IMR-90 (cell line): ENCODE results near the gene FGD3. TPM values are rescaled to one million over a fixed set of nuclear protein-coding genes. Genes with fewer than 3 reads are reported as not detected.

Source experiments
- ATAC-seq: fragments of 200-7000 bp; cut with Tn5 transposase; 2 replicates; pipeline ENCODE4 v1.9.1; 2020; ENCODE audit warnings: low read depth, mild to moderate bottlenecking, moderate library complexity
- BruUV-seq: library from RNA; stranded (reverse); fragments of 400-500 nt; replicated peaks from 2 replicates; lab custom pipeline; 2021; lab: Mats Ljungman, UMichigan
- CTCF ChIA-PET: fragments of 300-600 bp; formaldehyde crosslinking; extraction: SDS; loops from one replicate; lab custom pipeline; 2021; ENCODE audit warnings: antibody characterized with exemption; lab: Yijun Ruan, JAX
- POLR2A ChIA-PET: fragments of 300-600 bp; sonication (Branson Sonifier 250); formaldehyde crosslinking; loops from one replicate; lab custom pipeline; 2022; ENCODE audit warnings: antibody characterized with exemption; ENCODE audit not compliant: unreplicated experiment; lab: Charles Lee
- DNase-seq: peaks from one replicate; pipeline ENCODE4 v3.0.0; 2013
- H2AFZ ChIP-seq: replicated peaks from 2 replicates; pipeline ENCODE3; 2013; ENCODE audit warnings: low read length, mild to moderate bottlenecking; ENCODE audit not compliant: poor library complexity
- H2AK5ac ChIP-seq: 2 replicates; pipeline ENCODE4 v1.6.1; 2013; ENCODE audit warnings: low read depth, low read length, inconsistent platforms
- H2AK9ac ChIP-seq: replicated peaks from 2 replicates; pipeline ENCODE3; 2013; ENCODE audit warnings: mild to moderate bottlenecking, low read depth, low read length, moderate library complexity; ENCODE audit not compliant: poor library complexity
- H2BK120ac ChIP-seq: 2 replicates; pipeline ENCODE4 v1.6.1; 2013; ENCODE audit warnings: low read depth, low read length, inconsistent platforms
- H2BK15ac ChIP-seq: 3 replicates; pipeline ENCODE4 v1.6.1; 2013; ENCODE audit warnings: low read depth, low read length, inconsistent platforms
- H2BK20ac ChIP-seq: 2 replicates; pipeline ENCODE4 v1.6.1; 2013; ENCODE audit warnings: low read depth, mild to moderate bottlenecking, inconsistent platforms, low read length, moderate library complexity
- H2BK5ac ChIP-seq: 2 replicates; pipeline ENCODE4 v1.6.1; 2013; ENCODE audit warnings: mild to moderate bottlenecking, low read depth, low read length, inconsistent platforms; ENCODE audit not compliant: poor library complexity, severe bottlenecking
- H3K14ac ChIP-seq: replicated peaks from 2 replicates; pipeline ENCODE4 v1.6.1; 2013; ENCODE audit warnings: low read depth, low read length, inconsistent platforms
- H3K18ac ChIP-seq: 2 replicates; pipeline ENCODE4 v1.6.1; 2013; ENCODE audit warnings: low read depth, low read length, control low read depth
- H3K23ac ChIP-seq: 2 replicates; pipeline ENCODE4 v1.6.1; 2013; ENCODE audit warnings: low read depth, low read length, inconsistent platforms
- H3K27ac ChIP-seq: 2 replicates; pipeline ENCODE4 v1.5.1; 2013; ENCODE audit warnings: mild to moderate bottlenecking, control low read depth, low read length; ENCODE audit not compliant: insufficient read depth
- H3K27me3 ChIP-seq: 2 replicates; pipeline ENCODE4 v1.6.1; 2013; ENCODE audit warnings: low read length; ENCODE audit not compliant: control insufficient read depth, insufficient read depth
- H3K36me3 ChIP-seq: 2 replicates; pipeline ENCODE4 v1.6.1; 2013; ENCODE audit warnings: low read length, mixed read lengths; ENCODE audit not compliant: control insufficient read depth, insufficient read depth
- H3K4ac ChIP-seq: 2 replicates; pipeline ENCODE4 v1.6.1; 2013; ENCODE audit warnings: low read depth, low read length, inconsistent platforms
- H3K4me1 ChIP-seq: 2 replicates; pipeline ENCODE4 v1.6.1; 2013; ENCODE audit warnings: low read length, mixed read lengths; ENCODE audit not compliant: control insufficient read depth, insufficient read depth
- H3K4me2 ChIP-seq: 2 replicates; pipeline ENCODE4 v1.6.1; 2013; ENCODE audit warnings: low read depth, mild to moderate bottlenecking, control low read depth, low read length, moderate library complexity
- H3K4me3 ChIP-seq: 2 replicates; pipeline ENCODE4 v1.5.1; 2013; ENCODE audit warnings: low read depth, mild to moderate bottlenecking, control low read depth, low read length, moderate library complexity; ENCODE audit not compliant: insufficient read depth
- H3K56ac ChIP-seq: 2 replicates; pipeline ENCODE4 v1.6.1; 2013; ENCODE audit warnings: low read length, inconsistent platforms; ENCODE audit not compliant: insufficient read depth; ENCODE audit errors: extremely low read depth
- H3K79me1 ChIP-seq, 2 experiments: 2 replicates each; pipeline ENCODE4 v1.6.1; 2013; ENCODE audit warnings: low read length in 2 of 2, inconsistent platforms in 1 of 2, low read depth in 1 of 2
- H3K9ac ChIP-seq: 2 replicates; pipeline ENCODE4 v1.6.1; 2013; ENCODE audit warnings: low read depth, low read length, control low read depth
- H3K9me1 ChIP-seq: 2 replicates; pipeline ENCODE4 v1.6.1; 2013; ENCODE audit warnings: low read length, inconsistent platforms; ENCODE audit not compliant: insufficient read depth
- H3K9me3 ChIP-seq: 2 replicates; pipeline ENCODE4 v1.6.1; 2013; ENCODE audit warnings: low read length; ENCODE audit not compliant: control insufficient read depth, insufficient read depth
- H4K20me1 ChIP-seq: 2 replicates; pipeline ENCODE4 v1.6.1; 2013; ENCODE audit warnings: low read length, inconsistent platforms; ENCODE audit not compliant: insufficient read depth
- H4K5ac ChIP-seq: 2 replicates; pipeline ENCODE4 v1.6.1; 2013; ENCODE audit warnings: mild to moderate bottlenecking, low read depth, low read length, control low read depth
- H4K8ac ChIP-seq, 2 experiments: 2 replicates each; pipeline ENCODE4 v1.6.1; 2013; ENCODE audit warnings: low read depth in 2 of 2, low read length in 2 of 2, control low read depth in 1 of 2, inconsistent platforms in 1 of 2
- H4K91ac ChIP-seq: 2 replicates; pipeline ENCODE4 v1.6.1; 2013; ENCODE audit warnings: low read depth, low read length, inconsistent platforms; ENCODE audit not compliant: insufficient read depth
- BHLHE40 ChIP-seq: fragments of 150-350 bp; IDR thresholded peaks from 2 replicates; pipeline ENCODE4 v1.6.1; 2016; ENCODE audit warnings: mild to moderate bottlenecking, low read depth, low read length
- CEBPB ChIP-seq: IDR thresholded peaks from 2 replicates; pipeline ENCODE4 v1.6.1; 2012; ENCODE audit warnings: low read depth, low read length, improper control_type of control experiment
- MAFK ChIP-seq: IDR thresholded peaks from 2 replicates; pipeline ENCODE4 v1.6.1; 2012; ENCODE audit warnings: low read depth, low read length, improper control_type of control experiment
- NFE2L2 ChIP-seq: fragments of 150-350 bp; IDR thresholded peaks from 2 replicates; pipeline ENCODE4 v1.6.1; 2016; ENCODE audit warnings: low read depth, mild to moderate bottlenecking, low read length
- RAD21 ChIP-seq: IDR thresholded peaks from 2 replicates; pipeline ENCODE4 v1.6.1; 2012; ENCODE audit warnings: low read length, improper control_type of control experiment
- WGBS, 2 experiments: methylation state at CpG; one replicate each; pipeline versions ENCODE4 v1.1.5 to v1.1.7; 2013; ENCODE audit warnings: missing lambda C conversion rate in 2 of 2; ENCODE audit not compliant: insufficient read length in 1 of 2; ENCODE audit errors: extremely low coverage in 2 of 2; 5-methylcytosine and 5-hydroxymethylcytosine counted together
- dilution Hi-C: fragments of 300-500 bp; cut with HindIII; formaldehyde crosslinking; loops from one replicate; pipeline ENCODE4 v1.14.3; 2018; ENCODE audit warnings: low sequenced_read_pairs; ENCODE audit not compliant: unreplicated experiment
- in situ Hi-C: fragments of 300-500 bp; cut with MboI; formaldehyde crosslinking; loops from 3 replicates; pipeline ENCODE4 v1.14.3; 2019; ENCODE audit warnings: low sequenced_read_pairs, inconsistent platforms, mixed read lengths
- intact Hi-C: fragments of 100-400 bp; cut with micrococcal nuclease; formaldehyde crosslinking; loops from 2 replicates; pipeline ENCODE4 v1.10.0; 2022
- polyA plus RNA-seq, 3 experiments: library from polyadenylated mRNA; depleted of rRNA; stranded (reverse); fragments of >200 nt; gene quantifications; 2 replicates each; pipeline ENCODE4 v1.2.3, GENCODE V29; 2012; ENCODE audit warnings: low replicate concordance in 1 of 3
- total RNA-seq: library from RNA; depleted of rRNA; stranded (reverse); fragments of >200 nt; gene quantifications from 2 replicates; pipeline ENCODE4 v1.2.3, GENCODE V29; 2012
- TF ChIP-seq, protein P1 (sequence below): conservative IDR thresholded peaks from 2 replicates; pipeline ENCODE4 v1.5.1; 2012; ENCODE audit warnings: mild to moderate bottlenecking, low read depth, low read length, improper control_type of control experiment
- TF ChIP-seq, protein P2 (sequence below): fragments of 150-350 bp; IDR thresholded peaks from 2 replicates; pipeline ENCODE4 v1.6.1; 2016; ENCODE audit warnings: low read depth, mild to moderate bottlenecking, low read length, moderate library complexity, borderline replicate concordance

Gene FGD3
- total and polyA plus RNA-seq, 2 of the 4 experiments (the other 2 are of a cell fraction): not detected

DNA sequence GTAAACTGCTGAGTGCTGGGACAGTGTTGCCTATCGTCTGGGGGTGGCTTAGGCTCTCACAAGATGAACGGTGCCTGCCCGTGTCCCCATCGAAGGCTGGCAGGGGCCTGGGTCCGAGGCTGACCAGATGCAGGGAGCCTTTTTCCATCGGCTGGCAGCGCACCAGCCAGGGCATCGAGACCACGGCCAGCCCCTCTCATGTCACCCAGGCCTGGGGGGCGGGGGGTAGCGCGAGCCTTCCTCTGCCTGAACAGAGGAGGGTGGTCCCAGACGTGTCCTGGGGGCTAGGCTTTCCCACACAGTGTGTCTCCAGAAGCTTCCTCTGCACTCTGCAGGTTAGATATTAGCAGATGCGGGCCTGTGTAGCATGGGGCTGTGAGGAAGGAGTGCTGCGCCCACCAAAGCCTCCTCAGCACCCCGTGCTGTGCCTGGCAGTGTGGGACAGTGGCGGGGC lies 17.3 kb downstream of the FGD3 start:
- Histone ChIP-seq H2BK120ac (no peak overlapping the region), H3K79me1 (no peaks in the 10 kb centered on the region), H3K27me3 (peaks cover 4% of the 10 kb centered on the region; the same call in 1 of the 2 replicates), H2BK5ac (no peak overlapping the region), H2BK20ac (no peak overlapping the region), H3K9ac (no peak overlapping the region), H4K20me1 (no peaks in the 10 kb centered on the region), H2AK9ac (no peak overlapping the region), H3K36me3 (no peaks in the 10 kb centered on the region), H3K56ac (no peak overlapping the region), H2BK15ac (no peak overlapping the region), H2AK5ac (no peak overlapping the region), H3K9me1 (no peaks in the 10 kb centered on the region), H3K4me3 (no peak overlapping the region), H3K27ac (no peak overlapping the region), H3K9me3 (no peaks in the 10 kb centered on the region; the same call in 1 of the 2 replicates), H3K4me2 (no peak overlapping the region), H4K8ac (no peak overlapping the region), H3K18ac (no peak overlapping the region), H3K4me1 (no peaks in the 10 kb centered on the region), H4K5ac (no peak overlapping the region), H2AFZ (no peak overlapping the region), H3K4ac (no peak overlapping the region), H4K91ac (no peak overlapping the region), H3K23ac (no peak overlapping the region), H3K14ac (no peak overlapping the region)
- in situ Hi-C loops (no loop called here), dilution Hi-C loops (no loop called here), intact Hi-C loops (no loop called here)
- ATAC-seq: no peak
- POLR2A ChIA-PET: no interaction called here
- DNase-seq: no peak
- TF ChIP-seq MAFK (no peak), RAD21 (no peak), BHLHE40 (no peak), CEBPB (no peak), NFE2L2 (no peak)
- TF ChIP-seq, protein P1, sequence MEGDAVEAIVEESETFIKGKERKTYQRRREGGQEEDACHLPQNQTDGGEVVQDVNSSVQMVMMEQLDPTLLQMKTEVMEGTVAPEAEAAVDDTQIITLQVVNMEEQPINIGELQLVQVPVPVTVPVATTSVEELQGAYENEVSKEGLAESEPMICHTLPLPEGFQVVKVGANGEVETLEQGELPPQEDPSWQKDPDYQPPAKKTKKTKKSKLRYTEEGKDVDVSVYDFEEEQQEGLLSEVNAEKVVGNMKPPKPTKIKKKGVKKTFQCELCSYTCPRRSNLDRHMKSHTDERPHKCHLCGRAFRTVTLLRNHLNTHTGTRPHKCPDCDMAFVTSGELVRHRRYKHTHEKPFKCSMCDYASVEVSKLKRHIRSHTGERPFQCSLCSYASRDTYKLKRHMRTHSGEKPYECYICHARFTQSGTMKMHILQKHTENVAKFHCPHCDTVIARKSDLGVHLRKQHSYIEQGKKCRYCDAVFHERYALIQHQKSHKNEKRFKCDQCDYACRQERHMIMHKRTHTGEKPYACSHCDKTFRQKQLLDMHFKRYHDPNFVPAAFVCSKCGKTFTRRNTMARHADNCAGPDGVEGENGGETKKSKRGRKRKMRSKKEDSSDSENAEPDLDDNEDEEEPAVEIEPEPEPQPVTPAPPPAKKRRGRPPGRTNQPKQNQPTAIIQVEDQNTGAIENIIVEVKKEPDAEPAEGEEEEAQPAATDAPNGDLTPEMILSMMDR: no peak
- TF ChIP-seq, protein P2, sequence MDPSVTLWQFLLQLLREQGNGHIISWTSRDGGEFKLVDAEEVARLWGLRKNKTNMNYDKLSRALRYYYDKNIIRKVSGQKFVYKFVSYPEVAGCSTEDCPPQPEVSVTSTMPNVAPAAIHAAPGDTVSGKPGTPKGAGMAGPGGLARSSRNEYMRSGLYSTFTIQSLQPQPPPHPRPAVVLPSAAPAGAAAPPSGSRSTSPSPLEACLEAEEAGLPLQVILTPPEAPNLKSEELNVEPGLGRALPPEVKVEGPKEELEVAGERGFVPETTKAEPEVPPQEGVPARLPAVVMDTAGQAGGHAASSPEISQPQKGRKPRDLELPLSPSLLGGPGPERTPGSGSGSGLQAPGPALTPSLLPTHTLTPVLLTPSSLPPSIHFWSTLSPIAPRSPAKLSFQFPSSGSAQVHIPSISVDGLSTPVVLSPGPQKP: no peak
- BruUV-seq: no TSS peak
- CTCF ChIA-PET: no interaction called here
- 29% methylated on average over 4 of the region's 17 CpGs; no CpG with 5 or more reads in 1 of the 2 experiments for WGBS, 2 experiments
